Measurements from ENCODE around the gene NR3C2.

The NR3C2 gene

DNA sequence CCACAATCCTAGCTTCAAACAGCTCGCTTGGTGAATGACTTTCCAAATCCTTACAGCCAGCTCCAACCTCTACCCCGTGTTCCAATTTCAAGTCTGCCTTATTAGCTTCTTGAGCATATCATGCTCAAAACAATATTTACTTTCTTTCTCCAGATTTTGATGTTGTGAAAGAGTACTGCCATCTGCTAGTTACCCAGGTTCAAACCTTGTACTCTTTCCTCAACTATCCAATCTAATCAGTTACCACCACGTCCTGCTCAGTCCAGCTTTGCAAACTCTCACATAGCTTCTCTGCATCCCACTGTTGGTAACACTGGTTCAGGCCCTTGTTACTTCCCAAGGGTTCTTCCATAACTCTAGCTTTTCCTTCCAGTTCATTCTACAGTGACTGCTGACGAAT is 179.1 kb downstream of the NR3C2 start:
- Histone ChIP-seq H3K4me1 (ENCODE audit: low read length) (no peaks in the 10 kb centered on the region), H3K79me2 (ENCODE audit: low read length) (no peaks in the 10 kb centered on the region), H3K36me3 (replicated peaks; ENCODE audit: insufficient read depth, low read length) (no peaks in the 10 kb centered on the region), H3K4me2 (ENCODE audit: low read depth, low read length) (no peak overlapping the region), H2AFZ (ENCODE audit: low read length) (no peak overlapping the region), H3K9ac (ENCODE audit: low read length) (no peak overlapping the region), H3K27ac (ENCODE audit: low read length) (no peak overlapping the region), H3K9me2 (replicated peaks; ENCODE audit: insufficient read depth, low read length) (no peaks in the 10 kb centered on the region), H3K9me3 (replicated peaks; ENCODE audit: insufficient read depth, low read length) (no peaks in the 10 kb centered on the region), H3K27me3 (replicated peaks; ENCODE audit: insufficient read depth, low read length) (no peaks in the 10 kb centered on the region), H3F3A (ENCODE audit: insufficient read depth, low read length) (no peaks in the 10 kb centered on the region), H4K20me1 (ENCODE audit: insufficient read depth, low read length) (no peaks in the 10 kb centered on the region), H3K4me3 (ENCODE audit: low read length) (no peak overlapping the region)
- TF ChIP-seq EZH2 (optimal IDR thresholded peaks at IDR 0.05; ENCODE audit: low read depth, low read length), result no peak
- no peak for TF ChIP-seq EZH2phosphoT487 (IDR thresholded peaks at IDR 0.05; ENCODE audit: low read length)
- TF ChIP-seq CTCF (IDR thresholded peaks at IDR 0.05; ENCODE audit: low read length), result no peak
- no peak for DNase-seq

- no peak overlapping the region for H2AFZ ChIP-seq (ENCODE audit: low read length)
- no peaks in the 10 kb centered on the region for H3K36me3 ChIP-seq (replicated peaks; ENCODE audit: insufficient read depth, low read length)
- no peak for TF ChIP-seq EZH2 (optimal IDR thresholded peaks at IDR 0.05; ENCODE audit: low read depth, low read length)
- TF ChIP-seq CTCF (IDR thresholded peaks at IDR 0.05; ENCODE audit: low read length), result no peak
- no peak for TF ChIP-seq EZH2phosphoT487 (IDR thresholded peaks at IDR 0.05; ENCODE audit: low read length)
- no peak overlapping the region for H3K4me2 ChIP-seq (ENCODE audit: low read depth, low read length)
- no peak for DNase-seq
- no peak overlapping the region for H3K9ac ChIP-seq (ENCODE audit: low read length)
- H3K9me2 ChIP-seq (replicated peaks; ENCODE audit: insufficient read depth, low read length), result no peaks in the 10 kb centered on the region
- no peak overlapping the region for H3K27ac ChIP-seq (ENCODE audit: low read length)
- H3K4me3 ChIP-seq (ENCODE audit: low read length), result no peak overlapping the region
- H3K4me1 ChIP-seq (ENCODE audit: low read length), result no peaks in the 10 kb centered on the region
- H3F3A ChIP-seq (ENCODE audit: insufficient read depth, low read length), result no peaks in the 10 kb centered on the region
- no peaks in the 10 kb centered on the region for H3K9me3 ChIP-seq (replicated peaks; ENCODE audit: insufficient read depth, low read length)
- H3K27me3 ChIP-seq (replicated peaks; ENCODE audit: insufficient read depth, low read length), result no peaks in the 10 kb centered on the region
- no peaks in the 10 kb centered on the region for H4K20me1 ChIP-seq (ENCODE audit: insufficient read depth, low read length)
- H3K79me2 ChIP-seq (ENCODE audit: low read length), result no peaks in the 10 kb centered on the region
Observed at GRCh38 chr4:148261848-148262247, 180.4 kb downstream of the NR3C2 start.

DNA sequence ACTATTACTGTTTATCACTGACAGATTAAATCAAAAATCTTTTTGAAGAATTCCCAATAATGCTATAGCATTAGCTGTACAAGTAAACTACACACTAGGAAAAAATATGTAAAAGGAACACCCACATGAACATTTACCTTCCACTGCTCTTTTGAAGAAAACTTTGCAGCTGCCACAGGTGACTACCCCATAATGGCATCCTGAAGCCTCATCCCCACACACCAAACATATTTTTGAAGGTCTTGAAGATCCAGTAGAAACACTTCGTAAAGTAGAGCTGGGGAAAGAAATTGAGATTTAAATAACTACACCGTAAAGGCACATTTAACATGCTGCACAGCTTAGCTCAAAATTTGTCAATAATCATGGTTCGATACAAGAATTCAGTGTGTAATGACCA is 182.4 kb downstream of the NR3C2 start:
- H2AFZ ChIP-seq (ENCODE audit: low read length), result no peak overlapping the region
- H3K36me3 ChIP-seq (replicated peaks; ENCODE audit: insufficient read depth, low read length), result no peaks in the 10 kb centered on the region
- H4K20me1 ChIP-seq (ENCODE audit: insufficient read depth, low read length), result no peaks in the 10 kb centered on the region
- no peak overlapping the region for H3K4me3 ChIP-seq (ENCODE audit: low read length)
- no peaks in the 10 kb centered on the region for H3K9me3 ChIP-seq (replicated peaks; ENCODE audit: insufficient read depth, low read length)
- TF ChIP-seq CTCF (IDR thresholded peaks at IDR 0.05; ENCODE audit: low read length), result no peak
- TF ChIP-seq EZH2 (optimal IDR thresholded peaks at IDR 0.05; ENCODE audit: low read depth, low read length), result no peak
- no peak for TF ChIP-seq EZH2phosphoT487 (IDR thresholded peaks at IDR 0.05; ENCODE audit: low read length)
- H3K9ac ChIP-seq (ENCODE audit: low read length), result no peak overlapping the region
- H3K27me3 ChIP-seq (replicated peaks; ENCODE audit: insufficient read depth, low read length), result no peaks in the 10 kb centered on the region
- H3F3A ChIP-seq (ENCODE audit: insufficient read depth, low read length), result no peaks in the 10 kb centered on the region
- no peaks in the 10 kb centered on the region for H3K79me2 ChIP-seq (ENCODE audit: low read length)
- H3K4me2 ChIP-seq (ENCODE audit: low read depth, low read length), result no peak overlapping the region
- no peak for DNase-seq
- H3K4me1 ChIP-seq (ENCODE audit: low read length), result no peaks in the 10 kb centered on the region
- H3K27ac ChIP-seq (ENCODE audit: low read length), result no peak overlapping the region
- no peaks in the 10 kb centered on the region for H3K9me2 ChIP-seq (replicated peaks; ENCODE audit: insufficient read depth, low read length)
